Endodermal cell (in vitro differentiated cells): ENCODE results near the gene SMARCA5. TPM values are rescaled to one million over a fixed set of nuclear protein-coding genes. Genes with fewer than 3 reads are reported as not detected.

ENCODE experiments used
- DNase-seq: peaks from one replicate; pipeline ENCODE4 v3.0.0-alpha.2; 2017
- H3K27ac ChIP-seq: 2 replicates; pipeline ENCODE4 v1.5.1; 2013; ENCODE audit warnings: mild to moderate bottlenecking, low read depth, low read length, moderate library complexity
- H3K27me3 ChIP-seq: 2 replicates; pipeline ENCODE4 v1.6.1; 2013; ENCODE audit warnings: mild to moderate bottlenecking, low read length, moderate library complexity; ENCODE audit not compliant: insufficient read depth, control insufficient read depth, poor library complexity, severe bottlenecking
- H3K36me3 ChIP-seq: 2 replicates; pipeline ENCODE4 v1.7.0; 2013; ENCODE audit warnings: mild to moderate bottlenecking, low read length, moderate library complexity; ENCODE audit not compliant: control insufficient read depth, insufficient read depth
- H3K4me1 ChIP-seq: one replicate; pipeline ENCODE4 v1.7.0; 2013; ENCODE audit warnings: low read length; ENCODE audit not compliant: control insufficient read depth, insufficient read depth
- H3K4me3 ChIP-seq: 2 replicates; pipeline ENCODE4 v1.5.1; 2013; ENCODE audit warnings: mild to moderate bottlenecking, low read length, moderate library complexity
- H3K9ac ChIP-seq: 2 replicates; pipeline ENCODE4 v1.6.1; 2013; ENCODE audit warnings: mild to moderate bottlenecking, low read length, moderate library complexity; ENCODE audit not compliant: poor library complexity, severe bottlenecking; ENCODE audit errors: extremely low read depth
- H3K9me3 ChIP-seq: 2 replicates; pipeline ENCODE4 v1.6.1; 2013; ENCODE audit warnings: mild to moderate bottlenecking, low read length, moderate library complexity; ENCODE audit not compliant: control insufficient read depth
- H3K27ac Mint-ChIP-seq: 2 replicates; pipeline ENCODE4 v1.8.0; 2020; ENCODE audit warnings: mixed read lengths
- H3K27me3 Mint-ChIP-seq: 2 replicates; pipeline ENCODE4 v1.8.0; 2021; ENCODE audit warnings: mild to moderate bottlenecking, mixed read lengths; ENCODE audit not compliant: insufficient read depth
- H3K36me3 Mint-ChIP-seq: 2 replicates; pipeline ENCODE4 v1.8.0; 2020; ENCODE audit warnings: low read depth, mixed read lengths
- H3K4me1 Mint-ChIP-seq: 2 replicates; pipeline ENCODE4 v1.8.0; 2020; ENCODE audit warnings: mixed read lengths
- H3K4me3 Mint-ChIP-seq: 2 replicates; pipeline ENCODE4 v1.8.0; 2020; ENCODE audit warnings: mild to moderate bottlenecking, moderate library complexity, mixed read lengths
- H3K9me3 Mint-ChIP-seq: 2 replicates; pipeline ENCODE4 v1.8.0; 2020; ENCODE audit warnings: mild to moderate bottlenecking, mixed read lengths
- WGBS, 2 experiments: methylation state at CpG; one replicate each; pipeline versions ENCODE4 v1.1.5 to v1.1.7; 2013; ENCODE audit warnings: missing lambda C conversion rate in 2 of 2, mixed read lengths in 1 of 2; ENCODE audit not compliant: insufficient coverage in 1 of 2, insufficient read length in 1 of 2; 5-methylcytosine and 5-hydroxymethylcytosine counted together
- total RNA-seq, 2 donors: library from RNA; stranded (reverse); fragmentation: NEBNext Ultra II Directional in 1 of 2; extraction: Animal tissue kit (Norgen Biotek cat#: 25700) in 1 of 2; gene quantifications; 2 replicates in 1 of 2; 3 replicates in 1 of 2; pipeline ENCODE4 v1.2.1, GENCODE V29; 2021
- TF ChIP-seq, protein P1 (sequence below): fragments of 200-600 bp; sonication (generic); conservative IDR thresholded peaks from 2 replicates; pipeline ENCODE4 v1.5.0; 2021; ENCODE audit warnings: antibody characterized with exemption, mild to moderate bottlenecking

SMARCA5 gene
- total RNA-seq, 2 donors from 2014 or later, result 91.0 to 95.4 TPM

DNA sequence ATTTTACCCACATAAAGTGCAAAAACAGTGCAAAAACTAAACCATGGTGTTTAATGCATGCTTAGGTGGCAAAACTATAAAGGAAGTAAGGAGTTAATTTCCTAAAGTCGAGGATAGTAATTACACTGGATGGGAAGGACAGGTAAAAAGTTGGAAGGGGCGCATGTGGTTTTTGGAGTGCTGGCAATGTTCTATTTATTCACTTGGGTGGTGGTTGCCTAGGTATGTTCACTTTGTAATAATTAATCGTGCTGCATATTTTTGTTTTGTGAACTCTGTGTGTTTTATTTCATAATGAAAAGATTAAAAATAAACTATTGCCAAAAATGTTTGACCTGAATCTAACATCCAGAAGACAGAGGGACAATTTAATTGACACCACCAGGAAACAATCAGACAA is 32.1 kb upstream of the SMARCA5 start:
- Mint-ChIP-seq H3K4me1 (peaks cover 5% of the 10 kb centered on the region), H3K9me3 (no peaks in the 10 kb centered on the region), H3K27ac (no peak overlapping the region), H3K27me3 (no peaks in the 10 kb centered on the region), H3K4me3 (no peak overlapping the region), H3K36me3 (no peaks in the 10 kb centered on the region)
- no peaks in the 10 kb centered on the region for H3K27me3 ChIP-seq
- DNase-seq, result no peak
- H3K4me3 ChIP-seq, result no peak overlapping the region
- TF ChIP-seq, protein P1, sequence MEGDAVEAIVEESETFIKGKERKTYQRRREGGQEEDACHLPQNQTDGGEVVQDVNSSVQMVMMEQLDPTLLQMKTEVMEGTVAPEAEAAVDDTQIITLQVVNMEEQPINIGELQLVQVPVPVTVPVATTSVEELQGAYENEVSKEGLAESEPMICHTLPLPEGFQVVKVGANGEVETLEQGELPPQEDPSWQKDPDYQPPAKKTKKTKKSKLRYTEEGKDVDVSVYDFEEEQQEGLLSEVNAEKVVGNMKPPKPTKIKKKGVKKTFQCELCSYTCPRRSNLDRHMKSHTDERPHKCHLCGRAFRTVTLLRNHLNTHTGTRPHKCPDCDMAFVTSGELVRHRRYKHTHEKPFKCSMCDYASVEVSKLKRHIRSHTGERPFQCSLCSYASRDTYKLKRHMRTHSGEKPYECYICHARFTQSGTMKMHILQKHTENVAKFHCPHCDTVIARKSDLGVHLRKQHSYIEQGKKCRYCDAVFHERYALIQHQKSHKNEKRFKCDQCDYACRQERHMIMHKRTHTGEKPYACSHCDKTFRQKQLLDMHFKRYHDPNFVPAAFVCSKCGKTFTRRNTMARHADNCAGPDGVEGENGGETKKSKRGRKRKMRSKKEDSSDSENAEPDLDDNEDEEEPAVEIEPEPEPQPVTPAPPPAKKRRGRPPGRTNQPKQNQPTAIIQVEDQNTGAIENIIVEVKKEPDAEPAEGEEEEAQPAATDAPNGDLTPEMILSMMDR, result no peak
- H3K9me3 ChIP-seq, result no peaks in the 10 kb centered on the region
- H3K4me1 ChIP-seq, result no peaks in the 10 kb centered on the region
- 92 to 100% methylated on average over 1 to 3 of the region's 3 CpGs for WGBS, 2 experiments
- no peak overlapping the region for H3K9ac ChIP-seq
- no peak overlapping the region for H3K27ac ChIP-seq
- H3K36me3 ChIP-seq, result no peaks in the 10 kb centered on the region

DNA sequence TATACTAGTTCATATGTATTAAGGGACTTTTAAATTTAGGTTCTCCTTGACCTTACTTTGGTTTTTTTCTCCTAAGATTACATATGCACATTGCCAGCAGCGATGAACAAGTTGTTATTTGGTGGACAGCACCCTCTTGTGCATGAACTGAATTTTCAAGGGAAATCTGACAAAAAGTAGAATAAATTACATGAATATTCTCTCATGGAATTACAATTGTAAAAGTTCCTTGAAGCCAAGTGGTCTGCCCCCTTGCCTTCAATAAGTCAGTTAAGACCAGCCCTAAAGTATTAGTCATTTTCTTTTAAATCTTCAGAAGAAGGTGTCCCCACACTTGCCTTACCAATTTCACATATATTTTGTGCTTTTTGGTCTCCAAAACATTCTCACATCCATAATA is 30.7 kb upstream of the SMARCA5 start:
- TF ChIP-seq, protein P1, result peak; percentile 75
- no peaks in the 10 kb centered on the region for H3K9me3 ChIP-seq
- H3K27ac ChIP-seq, result no peak overlapping the region
- H3K4me3 ChIP-seq, result no peak overlapping the region
- H3K4me1 ChIP-seq, result no peaks in the 10 kb centered on the region
- no peak overlapping the region for H3K27ac Mint-ChIP-seq
- H3K4me3 Mint-ChIP-seq, result no peak overlapping the region
- no peaks in the 10 kb centered on the region for H3K4me1 Mint-ChIP-seq
- H3K36me3 ChIP-seq, result no peaks in the 10 kb centered on the region
- no peak overlapping the region for H3K9ac ChIP-seq
- WGBS, 2 experiments, result 32% methylated on average over 1 of the region's 1 CpG; no CpG with 5 or more reads in 1 of the 2 experiments
- no peaks in the 10 kb centered on the region for H3K27me3 Mint-ChIP-seq
- no peak for DNase-seq
- H3K27me3 ChIP-seq, result no peaks in the 10 kb centered on the region
- no peaks in the 10 kb centered on the region for H3K9me3 Mint-ChIP-seq
- no peaks in the 10 kb centered on the region for H3K36me3 Mint-ChIP-seq

DNA sequence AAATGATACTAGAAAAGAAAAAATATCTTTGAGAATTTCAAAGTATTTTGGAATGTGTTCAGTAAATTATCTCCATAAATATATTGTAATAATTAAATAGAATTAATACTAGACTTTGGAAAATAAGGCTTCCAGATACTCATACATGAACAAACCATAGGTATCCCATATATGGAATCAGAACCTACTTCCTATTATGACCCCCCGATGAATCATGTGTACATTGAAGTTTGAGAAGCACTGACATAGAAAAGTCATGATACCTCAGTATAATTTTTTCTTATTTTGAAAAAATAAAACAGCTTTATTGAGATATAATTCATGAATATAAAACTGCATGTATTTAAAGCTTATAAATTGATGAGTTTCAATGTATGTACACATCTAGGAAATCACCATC is 27.2 kb upstream of the SMARCA5 start:
- H3K27ac ChIP-seq, result no peak overlapping the region
- H3K36me3 Mint-ChIP-seq, result no peaks in the 10 kb centered on the region
- DNase-seq, result no peak
- H3K27me3 ChIP-seq, result no peaks in the 10 kb centered on the region
- H3K4me3 ChIP-seq, result no peak overlapping the region
- no peaks in the 10 kb centered on the region for H3K4me1 ChIP-seq
- H3K9ac ChIP-seq, result no peak overlapping the region
- peaks cover 3% of the 10 kb centered on the region for H3K9me3 Mint-ChIP-seq
- no peak overlapping the region for H3K27ac Mint-ChIP-seq
- TF ChIP-seq, protein P1, result no peak
- H3K36me3 ChIP-seq, result no peaks in the 10 kb centered on the region
- H3K4me1 Mint-ChIP-seq, result no peaks in the 10 kb centered on the region
- no peak overlapping the region for H3K4me3 Mint-ChIP-seq
- no peaks in the 10 kb centered on the region for H3K9me3 ChIP-seq
- no CpG with 5 or more reads among the region's 1 CpG for WGBS, 2 experiments
- no peaks in the 10 kb centered on the region for H3K27me3 Mint-ChIP-seq
